WERI-Rb-1 (cell line): ENCODE data around the gene WDR19.

ENCODE experiments used
- DNase-seq: peaks from one replicate; pipeline ENCODE4 v3.0.0-alpha.2; 2020
- H3K27ac ChIP-seq: fragments of 250-450 bp; sonication (Bioruptor Pico); 2 replicates; pipeline ENCODE4 v1.5.1; 2020; ENCODE audit warnings: mild to moderate bottlenecking, moderate library complexity
- H3K27me3 ChIP-seq: fragments of 250-450 bp; sonication (Bioruptor Pico); 2 replicates; pipeline ENCODE4 v1.5.1; 2021; ENCODE audit warnings: mild to moderate bottlenecking, low read depth, moderate library complexity; ENCODE audit not compliant: insufficient read depth, severe bottlenecking
- H3K36me3 ChIP-seq: fragments of 250-450 bp; sonication (Bioruptor Pico); 2 replicates; pipeline ENCODE4 v1.5.1; 2020; ENCODE audit warnings: mild to moderate bottlenecking, moderate library complexity
- H3K4me3 ChIP-seq: 2 replicates; pipeline ENCODE4 v1.5.1; 2011; ENCODE audit warnings: low read depth, mild to moderate bottlenecking, control low read depth, low read length
- H3K9me3 ChIP-seq: fragments of 250-450 bp; sonication (Bioruptor Pico); 2 replicates; pipeline ENCODE4 v1.5.1; 2021; ENCODE audit warnings: mild to moderate bottlenecking, moderate library complexity; ENCODE audit not compliant: severe bottlenecking
- TF ChIP-seq, protein P1 (sequence below): IDR thresholded peaks from 2 replicates; pipeline ENCODE4 v1.5.1; 2011; ENCODE audit warnings: low read depth, mild to moderate bottlenecking, control low read depth, inconsistent platforms, low read length

Gene WDR19

DNA sequence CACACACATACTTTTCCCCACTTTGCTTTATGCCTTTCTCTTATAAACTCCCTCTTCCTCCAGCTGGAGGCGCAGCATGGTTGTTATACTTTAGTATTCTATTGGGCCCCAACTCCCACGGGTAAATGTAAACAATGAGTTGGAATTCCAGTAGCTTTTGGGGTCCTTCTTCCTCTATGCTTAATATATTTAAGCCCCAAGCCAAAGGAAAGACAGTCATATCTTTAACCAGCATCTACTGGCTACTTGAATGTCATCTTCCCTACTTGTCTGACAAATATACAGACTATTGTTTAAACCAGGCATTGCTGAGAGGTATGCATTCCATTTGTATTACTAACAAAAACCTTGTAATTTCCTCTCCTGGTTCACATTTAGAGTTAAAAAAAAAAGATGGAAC lies 72.9 kb downstream of the WDR19 start:
- H3K27ac ChIP-seq = no peak overlapping the region
- no peak overlapping the region for H3K4me3 ChIP-seq
- no peaks in the 10 kb centered on the region for H3K27me3 ChIP-seq
- DNase-seq = no peak
- TF ChIP-seq, protein P1, sequence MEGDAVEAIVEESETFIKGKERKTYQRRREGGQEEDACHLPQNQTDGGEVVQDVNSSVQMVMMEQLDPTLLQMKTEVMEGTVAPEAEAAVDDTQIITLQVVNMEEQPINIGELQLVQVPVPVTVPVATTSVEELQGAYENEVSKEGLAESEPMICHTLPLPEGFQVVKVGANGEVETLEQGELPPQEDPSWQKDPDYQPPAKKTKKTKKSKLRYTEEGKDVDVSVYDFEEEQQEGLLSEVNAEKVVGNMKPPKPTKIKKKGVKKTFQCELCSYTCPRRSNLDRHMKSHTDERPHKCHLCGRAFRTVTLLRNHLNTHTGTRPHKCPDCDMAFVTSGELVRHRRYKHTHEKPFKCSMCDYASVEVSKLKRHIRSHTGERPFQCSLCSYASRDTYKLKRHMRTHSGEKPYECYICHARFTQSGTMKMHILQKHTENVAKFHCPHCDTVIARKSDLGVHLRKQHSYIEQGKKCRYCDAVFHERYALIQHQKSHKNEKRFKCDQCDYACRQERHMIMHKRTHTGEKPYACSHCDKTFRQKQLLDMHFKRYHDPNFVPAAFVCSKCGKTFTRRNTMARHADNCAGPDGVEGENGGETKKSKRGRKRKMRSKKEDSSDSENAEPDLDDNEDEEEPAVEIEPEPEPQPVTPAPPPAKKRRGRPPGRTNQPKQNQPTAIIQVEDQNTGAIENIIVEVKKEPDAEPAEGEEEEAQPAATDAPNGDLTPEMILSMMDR = peak; percentile 15; the same call in 1 of the 2 replicates
- H3K9me3 ChIP-seq = peaks cover 3% of the 10 kb centered on the region
- H3K36me3 ChIP-seq = peaks cover 19% of the 10 kb centered on the region

DNA sequence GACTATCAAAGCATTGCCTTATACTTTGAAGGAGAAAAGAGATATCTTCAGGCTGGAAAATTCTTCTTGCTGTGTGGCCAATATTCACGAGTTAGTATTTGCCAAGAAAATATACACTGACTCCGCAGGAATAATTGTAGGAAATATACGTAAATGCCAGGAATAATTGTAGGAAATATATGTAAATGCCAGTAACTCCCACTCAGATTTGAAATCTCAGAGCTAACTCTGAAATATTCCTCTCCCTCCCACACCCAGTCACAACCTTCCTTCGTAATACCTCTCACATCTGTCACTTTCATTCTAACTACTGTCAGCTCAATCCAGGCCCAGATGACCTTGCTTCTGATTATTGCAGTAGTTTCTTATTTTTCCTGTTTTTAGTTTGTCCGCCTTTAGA lies 73.5 kb downstream of the WDR19 start:
- TF ChIP-seq, protein P1 = no peak
- Histone ChIP-seq H3K27ac (no peak overlapping the region), H3K36me3 (peaks cover 19% of the 10 kb centered on the region), H3K4me3 (no peak overlapping the region), H3K9me3 (peaks cover 3% of the 10 kb centered on the region), H3K27me3 (no peaks in the 10 kb centered on the region)
- DNase-seq = no peak

DNA sequence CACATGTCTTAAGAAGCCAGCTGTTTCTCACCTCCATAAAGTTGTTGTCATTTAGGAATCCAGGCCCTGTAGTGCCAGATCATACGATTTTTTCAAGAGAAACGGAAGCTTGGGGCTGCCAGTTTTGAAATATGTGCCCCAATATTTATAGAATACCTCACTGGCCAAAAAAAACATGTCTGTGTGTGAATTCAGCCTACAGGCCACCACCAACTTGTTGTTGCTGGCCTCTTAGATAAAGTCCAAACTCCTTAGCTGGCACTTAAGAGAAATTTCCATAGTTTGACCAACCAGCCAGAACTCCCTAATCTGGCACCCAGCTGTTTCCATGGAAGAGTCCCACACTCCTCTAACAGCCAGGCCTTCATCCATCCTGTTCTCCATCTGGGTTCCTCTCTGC lies 74.1 kb downstream of the WDR19 start:
- no peak overlapping the region for H3K27ac ChIP-seq
- H3K9me3 ChIP-seq = peaks cover 3% of the 10 kb centered on the region
- TF ChIP-seq, protein P1 = no peak
- peaks cover 21% of the 10 kb centered on the region for H3K36me3 ChIP-seq
- no peak overlapping the region for H3K4me3 ChIP-seq
- no peaks in the 10 kb centered on the region for H3K27me3 ChIP-seq
- no peak for DNase-seq

DNA sequence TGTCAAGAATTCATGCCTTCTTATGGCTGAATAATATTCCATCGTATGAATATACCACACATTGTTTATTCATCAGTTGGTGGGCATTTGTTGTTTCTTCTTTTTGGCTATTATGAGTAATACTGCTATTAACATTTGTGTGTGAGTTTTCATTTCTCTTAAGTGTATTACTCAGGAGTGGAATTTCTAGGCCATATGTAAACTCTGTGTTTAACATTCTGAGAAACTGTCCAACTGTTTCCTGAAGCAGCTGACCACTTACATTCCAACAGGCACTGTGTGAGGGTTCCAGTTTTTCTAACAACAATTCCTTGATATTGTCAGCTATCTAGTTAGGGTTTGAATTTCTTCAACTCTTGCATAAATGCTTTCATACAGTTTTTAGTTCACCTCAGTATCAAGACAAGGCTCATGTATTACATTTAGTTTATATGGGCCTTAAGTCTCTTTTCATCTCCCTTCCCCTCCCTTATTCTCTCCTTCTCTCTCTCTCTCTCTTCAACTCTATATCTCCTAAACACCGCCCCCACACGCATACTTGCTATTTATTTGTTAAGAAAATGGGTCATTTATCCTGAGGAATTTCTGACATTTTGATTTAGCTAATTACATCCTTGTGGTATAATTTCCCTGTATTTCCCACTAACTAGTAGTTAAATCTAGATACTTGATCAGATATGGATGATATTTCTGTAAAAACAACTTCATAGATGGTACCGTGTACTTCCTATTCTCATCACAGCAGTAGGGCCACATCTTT lies 77.4 kb downstream of the WDR19 start:
- H3K9me3 ChIP-seq = no peaks in the 10 kb centered on the region
- DNase-seq = no peak
- TF ChIP-seq, protein P1 = no peak

DNA sequence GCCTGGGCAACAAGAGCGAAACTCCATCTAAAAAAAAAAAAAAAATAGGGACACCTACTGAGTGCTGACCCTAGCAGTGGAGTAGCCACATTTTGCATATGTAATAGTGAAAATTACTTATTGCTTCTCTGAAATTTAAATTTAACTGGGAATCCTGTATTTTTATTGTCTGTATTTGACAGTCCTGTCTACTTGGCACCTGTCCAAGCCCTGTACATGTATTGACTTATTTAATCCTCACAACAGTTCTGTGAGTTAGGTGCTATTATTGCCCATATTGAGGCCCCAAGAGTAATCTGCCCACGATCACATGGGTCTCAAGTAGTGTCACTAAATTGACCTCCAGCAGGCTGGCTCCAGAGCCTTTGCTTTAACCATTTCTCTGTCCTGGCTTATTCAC lies 81.6 kb downstream of the WDR19 start:
- Histone ChIP-seq H3K36me3 (peaks cover 19% of the 10 kb centered on the region), H3K27ac (no peak overlapping the region)
- DNase-seq = no peak

More for the DNA sequence above, 77.4 kb downstream of the WDR19 start:
- Histone ChIP-seq H3K27me3 (no peaks in the 10 kb centered on the region), H3K4me3 (no peak overlapping the region), H3K27ac (no peak overlapping the region), H3K36me3 (peaks cover 17% of the 10 kb centered on the region)

More for the DNA sequence above, 81.6 kb downstream of the WDR19 start:
- no peak overlapping the region for H3K4me3 ChIP-seq
- H3K27me3 ChIP-seq = no peaks in the 10 kb centered on the region
- TF ChIP-seq, protein P1 = no peak
- H3K9me3 ChIP-seq = no peaks in the 10 kb centered on the region
